DND-41 (cell line): Measurements from ENCODE around the gene SLC7A7.
"Not testable (repeated sequence)": the region's sequence is repeated elsewhere in the genome, so short reads cannot be mapped to it uniquely, and the experiment has no call there.

ENCODE experiments used
- ATAC-seq: fragments of 200-7000 bp; cut with Tn5 transposase; 3 replicates; pipeline ENCODE4 v1.9.1; 2021; ENCODE audit warnings: low read depth; ENCODE audit not compliant: insufficient read depth
- DNase-seq: peaks from one replicate; pipeline ENCODE4 v3.0.0-alpha.2; 2020
- H2AFZ ChIP-seq: 2 replicates; pipeline ENCODE4 v1.6.0; 2012; ENCODE audit warnings: low read depth, low read length
- H3K27ac ChIP-seq: 2 replicates; pipeline ENCODE4 v1.5.1; 2012; ENCODE audit warnings: low read length, inconsistent platforms
- H3K27me3 ChIP-seq: fragments of 200-600 bp; sonication (generic); 2 replicates; pipeline ENCODE4 v1.6.0; 2012; ENCODE audit warnings: low read length, mild to moderate bottlenecking, inconsistent platforms; ENCODE audit not compliant: insufficient read depth, poor library complexity
- H3K36me3 ChIP-seq: 2 replicates; pipeline ENCODE4 v1.5.1; 2012; ENCODE audit warnings: low read length, inconsistent platforms; ENCODE audit not compliant: insufficient read depth
- H3K4me1 ChIP-seq: 2 replicates; pipeline ENCODE4 v1.5.1; 2012; ENCODE audit warnings: mild to moderate bottlenecking, low read length; ENCODE audit not compliant: insufficient read depth
- H3K4me2 ChIP-seq: 2 replicates; pipeline ENCODE4 v1.6.0; 2012; ENCODE audit warnings: mild to moderate bottlenecking, moderate library complexity, low read length, inconsistent platforms; ENCODE audit not compliant: insufficient read depth
- H3K4me3 ChIP-seq, 2 experiments: fragments of 200-600 bp in 1 of 2; shearing (Covaris generic) in 1 of 2; 2 replicates each; pipeline ENCODE4 v1.5.1; 2012 to 2016; ENCODE audit warnings: inconsistent platforms in 2 of 2, low read length in 2 of 2, mild to moderate bottlenecking in 2 of 2, low read depth in 1 of 2, moderate library complexity in 1 of 2
- H3K79me2 ChIP-seq: 2 replicates; pipeline ENCODE4 v1.6.0; 2012; ENCODE audit warnings: low read length, inconsistent platforms; ENCODE audit not compliant: insufficient read depth
- H3K9ac ChIP-seq: 2 replicates; pipeline ENCODE4 v1.6.0; 2012; ENCODE audit warnings: low read depth, mild to moderate bottlenecking, inconsistent platforms, low read length, moderate library complexity
- H3K9me3 ChIP-seq: 2 replicates; pipeline ENCODE4 v1.5.1; 2012; ENCODE audit warnings: low read length, moderate library complexity, mild to moderate bottlenecking, inconsistent platforms; ENCODE audit not compliant: insufficient read depth, severe bottlenecking
- H4K20me1 ChIP-seq: 2 replicates; pipeline ENCODE4 v1.6.0; 2012; ENCODE audit warnings: low read length; ENCODE audit not compliant: insufficient read depth
- CTCF ChIP-seq: IDR thresholded peaks from 2 replicates; pipeline ENCODE4 v1.5.1; 2012; ENCODE audit warnings: borderline replicate concordance, low read length, moderate library complexity, mild to moderate bottlenecking; ENCODE audit not compliant: poor library complexity, severe bottlenecking; ENCODE audit errors: extremely low read depth
- EZH2 ChIP-seq: IDR thresholded peaks from 3 replicates; pipeline ENCODE4 v1.6.1; 2012; ENCODE audit warnings: borderline replicate concordance, low read depth, mild to moderate bottlenecking, moderate library complexity, low read length, inconsistent platforms; ENCODE audit not compliant: severe bottlenecking

The SLC7A7 gene

GRCh38 chr14:22740020-22740419, 75.2 kb downstream of the SLC7A7 start:
- H3K4me1 ChIP-seq: no peaks in the 10 kb centered on the region
- TF ChIP-seq CTCF (no peak), EZH2 (no peak)
- ATAC-seq (no peak), DNase-seq (no peak)
- H3K79me2 ChIP-seq: no peaks in the 10 kb centered on the region
- H3K9ac ChIP-seq: no peak overlapping the region
- no peaks in the 10 kb centered on the region for H4K20me1 ChIP-seq
- H3K27me3 ChIP-seq: no peaks in the 10 kb centered on the region
- no peak overlapping the region for H3K27ac ChIP-seq
- H3K4me3 ChIP-seq: no peak overlapping the region
- H3K4me2 ChIP-seq: no peak overlapping the region
- H3K9me3 ChIP-seq: no peaks in the 10 kb centered on the region
- H3K36me3 ChIP-seq: no peaks in the 10 kb centered on the region
- no peak overlapping the region for H2AFZ ChIP-seq

DNA sequence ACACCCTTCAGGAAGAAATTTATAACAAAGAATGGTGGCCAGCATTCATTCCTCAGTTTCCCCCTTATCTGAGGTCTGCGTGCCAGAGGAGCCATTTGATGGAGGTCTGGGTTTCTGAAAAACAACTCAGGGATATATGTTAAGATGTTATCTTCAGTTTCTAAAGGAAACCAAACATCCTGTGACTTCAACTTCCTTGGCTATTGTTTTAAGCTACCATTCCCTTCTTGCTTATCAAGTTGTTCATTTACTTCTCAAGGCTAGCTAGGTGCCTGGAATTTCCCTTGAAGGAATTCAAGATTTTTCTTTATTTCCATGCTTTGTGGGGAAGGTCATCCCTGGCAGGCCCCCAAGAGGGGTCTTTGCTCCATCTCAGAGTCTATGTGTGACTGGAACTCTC, 75.8 kb downstream of the SLC7A7 start:
- no peak overlapping the region for H3K4me3 ChIP-seq
- no peaks in the 10 kb centered on the region for H4K20me1 ChIP-seq
- no peaks in the 10 kb centered on the region for H3K27me3 ChIP-seq
- no peak for ATAC-seq
- H3K9ac ChIP-seq: no peak overlapping the region
- no peaks in the 10 kb centered on the region for H3K4me1 ChIP-seq
- H3K9me3 ChIP-seq: no peaks in the 10 kb centered on the region
- H3K79me2 ChIP-seq: no peaks in the 10 kb centered on the region
- H3K36me3 ChIP-seq: no peaks in the 10 kb centered on the region
- no peak for DNase-seq
- TF ChIP-seq EZH2: no peak
- TF ChIP-seq CTCF: no peak
- no peak overlapping the region for H2AFZ ChIP-seq
- no peak overlapping the region for H3K4me2 ChIP-seq
- no peak overlapping the region for H3K27ac ChIP-seq

DNA sequence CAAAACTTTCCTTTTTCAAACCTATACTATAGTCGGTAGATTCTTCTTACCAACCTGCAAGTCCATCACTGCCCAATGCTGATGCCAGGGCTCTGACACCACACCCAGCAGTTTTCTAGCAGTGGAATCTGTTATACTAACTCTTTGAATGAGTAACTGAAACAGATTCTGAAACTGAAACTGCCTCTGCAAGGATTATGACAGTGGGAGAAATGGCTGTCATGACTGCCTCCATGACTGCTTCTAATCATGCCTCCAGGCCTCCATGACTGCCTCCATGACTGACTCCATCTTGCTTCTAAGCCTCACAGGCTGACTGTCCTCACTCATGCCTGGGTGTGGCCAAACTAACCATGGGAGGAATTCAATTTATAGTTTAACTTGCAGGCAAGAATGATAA, 78.2 kb downstream of the SLC7A7 start:
- Histone ChIP-seq H3K79me2 (no peaks in the 10 kb centered on the region), H3K9me3 (no peaks in the 10 kb centered on the region), H3K4me3 (no peak overlapping the region), H3K36me3 (no peaks in the 10 kb centered on the region), H3K9ac (no peak overlapping the region), H2AFZ (no peak overlapping the region), H3K27ac (no peak overlapping the region), H3K27me3 (no peaks in the 10 kb centered on the region), H4K20me1 (no peaks in the 10 kb centered on the region), H3K4me2 (no peak overlapping the region), H3K4me1 (no peaks in the 10 kb centered on the region)
- no peak for ATAC-seq
- no peak for DNase-seq
- no peak for TF ChIP-seq EZH2
- no peak for TF ChIP-seq CTCF

GRCh38 chr14:22736384-22736783, 78.9 kb downstream of the SLC7A7 start:
- H4K20me1 ChIP-seq, DNase-seq, H3K27me3 ChIP-seq, H3K9ac ChIP-seq, ATAC-seq, H2AFZ ChIP-seq, H3K4me2 ChIP-seq, H3K9me3 ChIP-seq, H3K4me3 ChIP-seq, H3K4me1 ChIP-seq, H3K27ac ChIP-seq, H3K79me2 ChIP-seq, H3K36me3 ChIP-seq: not testable (repeated sequence)
